Stimulated activated CD8-positive, alpha-beta memory T cell treated with anti-CD3 and anti-CD28 coated beads, Interleukin-7, amount 100 ng/mL, for 1 hour (primary cell): ENCODE data around the gene RECQL5.

Source experiments
- DNase-seq, 2 donors: peaks; one replicate each; pipeline ENCODE4 v3.0.0-alpha.2; 2020; ENCODE audit warnings: low read depth in 2 of 2

RECQL5 gene

GRCh38 chr17:75688209-75688825 is 21.4 kb upstream of the RECQL5 start:
- DNase-seq = no peak

GRCh38 chr17:75685499-75685898 is 18.5 kb upstream of the RECQL5 start:
- no peak for DNase-seq

GRCh38 chr17:75684924-75685323 is 18.0 kb upstream of the RECQL5 start:
- no peak for DNase-seq

DNA sequence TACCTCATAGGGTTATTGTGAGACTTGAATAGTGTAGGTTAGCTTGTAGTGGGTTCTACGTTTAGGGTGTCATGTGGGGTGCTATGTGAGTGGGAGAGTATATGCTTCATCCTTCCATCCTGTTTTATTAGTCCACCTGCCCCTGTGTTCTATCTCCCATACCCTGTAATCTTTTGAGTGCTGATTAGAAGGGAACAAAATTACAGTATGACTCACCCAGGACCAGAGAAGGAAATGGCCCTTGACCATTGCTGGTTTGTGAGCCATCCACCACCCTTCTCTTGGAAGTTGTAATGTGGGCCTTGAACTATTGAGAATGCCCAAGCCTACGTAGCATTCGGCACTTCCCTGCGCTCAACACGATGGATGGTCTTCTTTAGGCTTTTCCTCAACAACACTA is 17.3 kb upstream of the RECQL5 start:
- no peak for DNase-seq

DNA sequence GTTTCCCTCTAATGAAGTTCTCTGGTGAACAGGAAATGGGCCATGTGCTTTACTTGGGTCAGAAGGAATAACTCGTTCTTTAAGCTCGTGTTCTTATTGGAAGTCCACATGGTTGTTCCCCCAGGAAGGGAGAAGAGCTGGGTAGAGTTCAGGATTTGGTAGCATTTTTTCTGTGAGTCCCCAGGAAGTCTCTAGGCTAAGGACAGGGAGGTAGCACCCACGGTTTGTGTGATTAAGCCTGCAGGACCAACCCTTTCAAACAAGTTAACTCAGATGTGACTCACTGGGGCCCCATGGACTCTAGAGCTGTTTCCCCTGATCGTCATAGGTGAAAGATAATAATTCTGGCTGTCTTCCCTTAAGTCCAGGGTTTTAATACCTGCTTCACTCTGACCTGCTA is 16.6 kb upstream of the RECQL5 start:
- no peak for DNase-seq

DNA sequence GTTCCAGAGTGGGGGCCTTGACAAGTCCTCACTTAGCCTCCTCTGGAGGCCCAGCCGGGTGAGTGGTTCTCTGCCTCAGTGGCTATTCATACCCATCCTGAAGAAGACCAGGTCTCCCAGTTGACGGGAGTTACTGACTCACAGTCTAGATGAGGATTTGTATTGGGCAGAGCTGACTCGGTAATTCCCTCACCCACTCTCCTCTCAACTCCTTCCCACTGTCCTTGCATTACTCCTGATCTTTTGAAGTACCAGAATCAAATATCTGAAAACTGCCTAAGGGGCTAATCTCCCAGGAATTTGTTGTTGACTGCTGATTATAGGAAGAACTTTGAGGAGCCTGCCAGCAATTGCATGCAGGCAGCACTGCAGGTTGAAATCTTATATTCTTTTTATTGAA is 14.3 kb upstream of the RECQL5 start:
- no peak for DNase-seq

- no peak for DNase-seq
Observed at GRCh38 chr17:75680431-75680830, 13.5 kb upstream of the RECQL5 start.

DNA sequence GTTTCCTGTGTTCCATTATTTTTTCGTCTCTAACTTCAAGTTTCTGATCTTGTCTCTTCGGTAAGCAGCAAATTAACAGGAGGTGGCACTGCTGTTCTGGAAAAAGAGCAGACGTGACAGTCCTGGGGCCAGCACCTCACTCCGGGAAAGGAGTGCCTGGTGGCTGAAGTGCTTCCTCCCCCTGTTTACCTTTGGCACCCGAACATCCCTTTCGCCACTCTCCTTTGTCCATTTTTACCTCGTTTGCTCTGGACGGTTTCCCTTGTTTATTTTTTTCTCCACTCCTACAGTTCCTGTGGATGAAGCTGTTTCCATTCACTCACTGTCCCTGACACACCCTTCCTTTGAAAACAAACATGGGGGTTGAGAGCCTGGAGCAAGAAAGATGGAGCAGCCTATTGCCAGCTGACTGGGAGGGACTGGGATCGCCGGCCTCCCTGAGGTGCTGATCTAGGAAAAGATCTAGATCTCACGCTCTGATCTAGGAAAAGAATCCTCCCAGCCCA is 12.8 kb upstream of the RECQL5 start:
- DNase-seq = no peak

DNA sequence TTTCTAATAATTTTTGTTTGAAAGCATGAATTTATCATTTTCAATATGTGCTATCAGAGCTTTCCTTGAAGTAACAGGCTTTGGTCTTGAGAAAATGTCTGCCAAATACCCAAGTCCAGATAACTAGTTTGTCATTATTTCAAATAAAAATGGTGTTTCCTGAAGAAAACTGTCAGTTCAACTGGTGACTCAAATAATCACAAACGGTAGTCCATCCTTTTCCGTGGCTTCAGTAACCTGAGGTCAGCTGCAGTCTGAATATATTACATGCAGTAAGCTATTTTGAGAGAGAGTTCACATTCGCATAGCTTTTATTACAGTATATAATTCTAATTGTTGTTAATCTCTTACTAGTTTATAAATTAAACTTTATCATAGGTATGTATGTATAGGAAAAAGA is 9.5 kb upstream of the RECQL5 start:
- DNase-seq = no peak

DNA sequence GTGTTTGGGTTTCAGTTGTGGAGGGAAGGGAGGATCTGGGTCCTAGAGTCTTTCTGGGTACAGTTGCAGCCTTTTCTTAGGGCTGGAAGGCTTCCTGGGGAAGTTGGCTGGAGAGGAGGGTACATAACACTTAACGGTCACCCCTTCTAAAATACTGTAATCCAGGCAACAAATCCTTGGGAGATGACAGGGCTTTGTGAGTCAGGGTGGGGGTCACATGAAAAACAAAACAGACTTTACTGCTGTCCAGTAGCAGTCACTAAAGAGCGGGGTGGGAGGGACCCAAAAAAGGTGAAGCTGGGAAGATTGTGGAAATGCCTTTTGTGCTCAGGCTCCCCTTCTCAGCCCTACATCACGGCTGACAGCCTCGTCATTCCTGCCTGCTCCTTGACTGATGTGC is 6.5 kb upstream of the RECQL5 start:
- no peak for DNase-seq

- DNase-seq = no peak
Observed at GRCh38 chr17:75672011-75672410, 5.1 kb upstream of the RECQL5 start.

DNA sequence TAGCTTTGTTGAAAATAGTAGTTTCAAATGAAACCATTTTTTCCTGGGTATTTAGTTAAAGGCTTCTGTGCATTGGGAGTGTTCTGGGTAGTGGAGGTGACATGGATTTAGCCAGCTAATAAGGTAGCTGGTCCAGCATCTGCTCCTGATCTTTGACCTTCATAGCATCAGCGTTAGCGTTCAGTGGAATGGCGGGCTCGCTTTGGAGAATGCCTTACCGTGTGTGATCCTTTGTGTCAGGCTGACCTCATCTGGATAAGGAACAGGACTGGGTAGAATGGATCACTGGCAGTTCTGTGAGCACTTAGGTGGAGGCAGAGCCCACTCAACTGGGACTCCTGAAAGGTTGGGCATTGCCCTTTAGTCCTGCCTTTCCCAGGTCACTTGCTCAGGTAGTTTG is 3.9 kb upstream of the RECQL5 start:
- no peak for DNase-seq

DNA sequence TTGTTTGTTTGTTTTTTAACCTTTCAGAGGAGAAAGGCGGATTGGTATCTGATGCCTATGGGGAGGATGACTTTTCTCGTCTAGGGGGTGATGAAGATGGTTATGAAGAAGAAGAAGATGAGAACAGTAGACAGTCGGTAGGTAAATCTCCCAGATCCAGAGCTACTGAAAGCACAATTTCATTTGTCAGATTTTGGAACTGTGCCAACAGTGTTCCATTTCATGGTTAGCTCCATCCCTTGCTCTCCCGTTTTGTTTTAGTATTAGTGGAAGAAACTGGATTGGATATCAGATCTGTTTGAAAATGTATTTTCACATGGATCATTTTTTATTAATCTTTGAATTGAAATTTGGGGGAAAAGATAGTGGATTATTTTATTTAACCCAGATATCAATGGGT is 1.5 kb upstream of the RECQL5 start:
- DNase-seq = no peak

DNA sequence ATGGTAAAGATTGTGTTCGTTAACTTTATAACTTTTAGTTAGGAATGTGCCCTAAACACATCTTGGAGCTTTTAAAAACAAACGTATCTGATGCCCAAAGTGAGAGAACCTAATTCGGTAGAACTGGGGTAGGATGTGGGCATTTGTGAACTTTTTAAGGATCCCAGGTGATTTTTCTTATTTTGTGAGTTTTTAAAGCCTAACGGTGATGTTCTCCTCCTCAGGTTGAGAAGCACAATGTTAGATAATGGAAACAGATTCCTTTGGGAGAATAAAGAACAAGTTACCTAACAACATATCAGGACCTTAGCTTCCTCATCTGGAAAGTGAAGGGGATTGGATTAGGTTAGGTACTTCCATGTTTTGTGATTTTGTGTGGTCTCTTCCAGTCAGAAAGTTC is 871 bp upstream of the RECQL5 start:
- no peak for DNase-seq

GRCh38 chr17:75665981-75666380 is 973 bp downstream of the RECQL5 start:
- DNase-seq = no peak

- DNase-seq = no peak
Observed at GRCh38 chr17:75664099-75664549, 2.8 kb downstream of the RECQL5 start.

GRCh38 chr17:75662511-75662910 is 4.4 kb downstream of the RECQL5 start:
- no peak for DNase-seq

GRCh38 chr17:75661531-75661930 is 5.4 kb downstream of the RECQL5 start:
- DNase-seq = no peak

DNA sequence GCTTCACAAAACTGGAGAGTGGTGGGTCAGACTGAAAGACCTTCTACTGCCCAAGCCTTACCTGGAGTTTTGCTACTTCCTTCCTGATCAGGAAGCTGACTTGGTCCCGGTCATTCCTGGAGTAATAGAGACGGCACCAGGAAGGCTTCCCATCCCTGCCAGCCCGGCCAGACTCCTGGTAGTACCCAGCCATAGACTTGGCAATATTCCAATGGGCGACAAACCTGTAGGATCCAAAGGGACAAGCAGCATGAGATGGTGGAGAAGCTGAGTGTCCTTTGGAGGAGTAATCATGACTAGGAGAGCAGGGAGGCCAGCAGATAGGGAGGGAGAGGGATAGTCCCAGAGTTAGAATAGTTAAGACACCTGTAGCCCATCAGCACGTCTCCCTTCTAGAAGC is 8.7 kb downstream of the RECQL5 start:
- no peak for DNase-seq

- no peak for DNase-seq
Observed at GRCh38 chr17:75654176-75654575, 12.8 kb downstream of the RECQL5 start.

DNA sequence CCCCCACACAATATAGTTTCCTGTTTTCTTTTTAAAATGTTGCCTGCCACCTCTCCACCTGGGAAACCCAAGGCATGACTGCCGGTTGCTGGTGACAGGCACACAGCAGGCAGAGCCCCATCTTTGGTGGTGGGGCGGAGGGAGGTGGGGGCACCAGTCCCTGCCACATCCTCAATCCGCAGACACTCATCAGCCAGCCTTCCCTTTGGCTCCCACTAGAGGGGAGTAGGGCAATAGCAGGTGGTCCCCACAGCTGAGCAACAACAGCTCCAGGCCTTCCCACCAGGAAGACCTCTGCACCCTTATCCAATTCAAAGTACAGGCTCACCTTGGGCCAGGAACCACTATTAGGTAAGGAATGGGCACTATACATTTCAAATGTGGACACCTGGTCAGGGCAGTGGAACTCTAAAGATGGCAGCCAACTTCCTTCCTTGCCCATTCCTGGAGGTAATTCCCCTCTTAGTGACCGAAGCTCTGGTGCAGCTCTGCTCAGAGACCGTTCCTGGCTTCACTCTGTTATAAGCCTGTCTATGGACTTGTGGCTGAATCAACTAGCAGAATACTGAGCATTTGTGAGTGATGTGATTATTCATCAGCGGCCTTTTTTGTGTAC is 13.9 kb downstream of the RECQL5 start:
- DNase-seq = no peak

DNA sequence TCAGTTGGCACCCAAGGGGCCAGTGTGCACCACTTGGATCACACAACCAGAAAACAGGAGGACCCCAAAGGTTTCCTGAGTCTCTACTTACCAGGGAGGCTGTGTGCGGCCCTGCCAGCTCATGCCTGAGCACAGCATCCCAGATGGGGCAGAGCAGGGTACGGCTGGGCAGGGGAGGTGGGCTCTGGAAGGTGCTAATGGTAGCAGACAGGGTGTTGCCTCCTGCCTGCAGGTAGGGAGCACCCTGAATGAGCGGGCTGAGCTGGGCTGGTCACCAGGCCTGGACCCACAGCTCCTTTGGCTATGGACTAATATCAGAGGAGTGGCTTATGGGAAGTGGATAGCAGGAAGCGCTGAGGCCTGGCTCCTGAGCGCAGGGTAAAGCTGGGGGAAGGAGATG is 14.6 kb downstream of the RECQL5 start:
- no peak for DNase-seq

DNA sequence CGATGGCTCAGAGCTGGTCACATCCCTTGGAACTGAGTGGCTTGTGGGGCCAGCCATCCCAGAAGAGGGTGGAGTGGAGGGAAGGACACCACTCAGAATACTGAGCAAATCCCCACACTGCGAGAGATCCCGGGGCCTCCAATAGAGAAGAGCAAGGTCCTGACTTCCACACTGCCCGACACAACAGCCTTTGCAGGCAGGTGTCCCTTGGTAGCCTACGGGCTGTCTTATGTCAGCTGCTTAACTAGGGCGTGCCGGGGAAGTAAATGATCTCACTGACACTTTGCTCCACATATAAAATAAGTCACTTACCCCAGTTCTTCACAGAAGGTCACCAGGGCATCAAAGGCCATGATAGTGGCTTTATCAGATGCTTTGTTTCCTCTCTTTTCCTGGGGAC is 16.1 kb downstream of the RECQL5 start:
- DNase-seq = no peak

DNA sequence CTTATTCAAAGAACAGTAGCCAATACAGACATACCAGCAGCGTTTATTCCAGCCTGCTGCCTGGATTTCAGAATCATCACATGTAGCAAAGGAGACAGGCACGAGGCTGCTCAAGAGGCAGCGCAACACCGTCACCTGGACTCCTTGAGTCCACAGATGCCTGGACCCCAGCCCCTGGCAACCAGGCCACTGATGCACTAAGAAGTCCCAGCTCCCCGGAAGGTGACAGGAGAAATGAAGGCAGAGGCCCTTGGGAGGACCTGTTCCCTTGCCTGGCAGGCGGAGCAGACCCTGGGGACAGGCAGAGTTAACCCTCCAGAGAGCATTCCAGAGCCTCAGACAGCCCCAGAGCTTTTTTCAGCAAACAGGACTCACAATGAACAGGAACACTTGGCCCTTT is 17.3 kb downstream of the RECQL5 start:
- DNase-seq = no peak
